GM18858 (cell line): ENCODE data around the gene ESPL1.

Experiments
- ATAC-seq: cut with Tn5 transposase; IDR thresholded peaks from one replicate; pipeline ENCODE4 v1.9.1; 2021; ENCODE audit not compliant: unreplicated experiment

Gene ESPL1

GRCh38 chr12:53333845-53334244, 65.7 kb downstream of the ESPL1 start:
- no peak for ATAC-seq

DNA sequence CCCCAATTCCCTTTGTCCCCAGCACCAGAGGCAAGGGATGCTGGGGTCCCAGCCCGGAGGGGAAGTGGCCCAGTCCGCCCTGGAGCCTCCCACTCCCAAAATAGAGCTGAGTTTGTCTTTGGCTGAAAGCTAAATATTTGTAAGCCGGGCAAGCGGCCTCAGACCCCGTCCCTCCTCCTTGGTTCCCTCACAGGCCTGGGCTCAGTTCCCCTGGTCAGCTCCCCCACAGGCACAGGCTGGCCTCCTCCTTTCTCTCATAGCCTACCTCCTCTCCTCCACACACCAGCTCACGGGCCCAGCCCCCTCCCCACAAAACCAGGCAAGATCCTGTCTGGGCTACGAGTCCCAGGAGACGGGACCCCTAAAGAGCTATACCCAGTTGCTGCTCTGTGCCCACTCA, 66.7 kb downstream of the ESPL1 start:
- no peak for ATAC-seq

DNA sequence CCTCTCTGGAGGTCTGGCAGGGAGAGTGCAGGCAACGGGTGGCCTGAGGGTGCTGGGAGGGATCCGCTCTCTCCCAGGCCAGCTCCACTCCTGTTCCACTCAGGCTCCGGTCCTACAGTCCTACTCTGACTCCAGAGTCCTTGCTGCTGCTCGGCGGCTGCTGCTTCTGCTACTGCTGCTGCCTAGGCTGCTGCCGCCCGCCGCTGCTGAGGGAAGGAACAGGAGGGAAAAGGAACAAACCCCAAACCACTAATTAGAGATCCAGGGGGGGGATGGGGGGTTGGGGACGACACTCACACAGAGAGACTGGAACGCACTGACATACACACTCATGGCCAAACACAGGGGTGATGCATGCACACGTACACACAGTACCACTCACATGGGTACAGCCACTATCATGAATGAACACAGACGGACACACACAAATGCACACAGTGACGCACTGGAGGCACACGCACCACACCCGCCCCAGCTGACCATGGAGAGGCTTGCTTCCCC, 68.1 kb downstream of the ESPL1 start, which contains the start of gene SP7:
TSS of gene SP7 (minus strand) at position 174 of the 501 bp plus-strand sequence. CDS start 708 bp downstream, outside the sequence.
- ATAC-seq, result no peak

DNA sequence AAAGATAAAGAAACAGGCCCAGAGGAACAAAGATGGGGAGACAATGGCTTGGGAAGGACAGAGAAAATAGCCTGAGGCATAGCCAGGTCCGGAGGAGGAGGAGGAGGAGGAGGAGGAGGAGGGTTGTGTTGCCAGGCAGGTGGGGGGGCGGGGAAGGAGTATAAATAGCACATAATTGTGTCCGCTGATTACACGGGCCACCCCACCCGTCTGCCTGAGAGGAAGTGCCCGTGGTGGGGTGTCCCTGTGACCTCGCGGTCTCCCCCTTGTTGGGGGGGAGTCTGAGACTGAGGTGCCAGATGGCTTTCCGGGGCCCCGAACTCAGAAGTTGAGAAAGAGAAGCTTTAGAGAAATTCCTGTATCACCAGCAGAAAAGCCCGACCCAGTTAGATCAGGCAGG, 69.9 kb downstream of the ESPL1 start:
- no peak for ATAC-seq

- ATAC-seq, result no peak
Measured at GRCh38 chr12:53338916-53339315, 70.8 kb downstream of the ESPL1 start.

- no peak for ATAC-seq
Measured at GRCh38 chr12:53340398-53340797, 72.3 kb downstream of the ESPL1 start.
